Neural crest cell (in vitro differentiated cells): ENCODE results near the gene TTF2. TPM values are rescaled to one million over a fixed set of nuclear protein-coding genes. Genes with fewer than 3 reads are reported as not detected.

ENCODE experiments used
- DNase-seq: peaks from one replicate; pipeline ENCODE4 v3.0.0; 2021; ENCODE audit warnings: low read depth, mixed read lengths, low spot score
- H3K27ac Mint-ChIP-seq: one replicate; pipeline ENCODE4 v1.8.0; 2021; ENCODE audit warnings: mild to moderate bottlenecking, mixed read lengths; ENCODE audit not compliant: unreplicated experiment
- H3K27me3 Mint-ChIP-seq: 2 replicates; pipeline ENCODE4 v1.8.0; 2021; ENCODE audit warnings: low read depth, mild to moderate bottlenecking, mixed read lengths
- H3K36me3 Mint-ChIP-seq: 2 replicates; pipeline ENCODE4 v1.8.0; 2021; ENCODE audit warnings: low read depth, mild to moderate bottlenecking, mixed read lengths
- H3K4me1 Mint-ChIP-seq: 2 replicates; pipeline ENCODE4 v1.8.0; 2021; ENCODE audit warnings: mixed read lengths
- H3K4me3 Mint-ChIP-seq: one replicate; pipeline ENCODE4 v1.8.0; 2021; ENCODE audit warnings: mild to moderate bottlenecking, mixed read lengths
- H3K9me3 Mint-ChIP-seq: 2 replicates; pipeline ENCODE4 v1.8.0; 2021; ENCODE audit warnings: mixed read lengths
- total RNA-seq: library from RNA; stranded (reverse); gene quantifications from 2 replicates; pipeline ENCODE4 v1.2.1, GENCODE V29; 2021
- TF ChIP-seq, protein P1 (sequence below): fragments of 200-600 bp; sonication (generic); conservative IDR thresholded peaks from 2 replicates; pipeline ENCODE4 v1.5.0; 2021; ENCODE audit warnings: antibody characterized with exemption, mild to moderate bottlenecking

TTF2 gene
- total RNA-seq, 1 donor from 2014 or later = 66.7 TPM

DNA sequence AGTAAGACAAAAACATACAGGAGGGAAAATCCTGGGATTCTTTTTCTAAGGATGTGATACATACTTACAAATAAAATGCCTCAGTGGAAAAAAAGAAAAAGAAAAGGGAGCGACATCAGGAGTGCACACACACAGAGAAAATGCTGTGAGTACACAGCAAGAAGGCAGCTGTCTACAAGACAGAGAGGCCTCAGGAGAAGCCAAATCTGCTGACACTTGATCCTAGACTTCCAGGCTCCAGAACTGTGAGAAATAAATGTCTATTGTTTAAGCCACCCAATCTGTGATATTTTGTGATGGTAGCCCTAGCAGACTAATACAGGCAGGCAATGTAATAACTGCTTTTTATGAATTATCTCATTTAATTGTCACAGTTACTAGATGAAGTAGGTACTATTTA lies 78.4 kb downstream of the TTF2 start:
- H3K4me1 Mint-ChIP-seq = peaks cover 24% of the 10 kb centered on the region
- no peaks in the 10 kb centered on the region for H3K27me3 Mint-ChIP-seq
- TF ChIP-seq, protein P1, sequence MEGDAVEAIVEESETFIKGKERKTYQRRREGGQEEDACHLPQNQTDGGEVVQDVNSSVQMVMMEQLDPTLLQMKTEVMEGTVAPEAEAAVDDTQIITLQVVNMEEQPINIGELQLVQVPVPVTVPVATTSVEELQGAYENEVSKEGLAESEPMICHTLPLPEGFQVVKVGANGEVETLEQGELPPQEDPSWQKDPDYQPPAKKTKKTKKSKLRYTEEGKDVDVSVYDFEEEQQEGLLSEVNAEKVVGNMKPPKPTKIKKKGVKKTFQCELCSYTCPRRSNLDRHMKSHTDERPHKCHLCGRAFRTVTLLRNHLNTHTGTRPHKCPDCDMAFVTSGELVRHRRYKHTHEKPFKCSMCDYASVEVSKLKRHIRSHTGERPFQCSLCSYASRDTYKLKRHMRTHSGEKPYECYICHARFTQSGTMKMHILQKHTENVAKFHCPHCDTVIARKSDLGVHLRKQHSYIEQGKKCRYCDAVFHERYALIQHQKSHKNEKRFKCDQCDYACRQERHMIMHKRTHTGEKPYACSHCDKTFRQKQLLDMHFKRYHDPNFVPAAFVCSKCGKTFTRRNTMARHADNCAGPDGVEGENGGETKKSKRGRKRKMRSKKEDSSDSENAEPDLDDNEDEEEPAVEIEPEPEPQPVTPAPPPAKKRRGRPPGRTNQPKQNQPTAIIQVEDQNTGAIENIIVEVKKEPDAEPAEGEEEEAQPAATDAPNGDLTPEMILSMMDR = no peak
- DNase-seq = no peak
- no peak overlapping the region for H3K4me3 Mint-ChIP-seq
- no peaks in the 10 kb centered on the region for H3K36me3 Mint-ChIP-seq
- H3K9me3 Mint-ChIP-seq = no peaks in the 10 kb centered on the region
- H3K27ac Mint-ChIP-seq = no peak overlapping the region

DNA sequence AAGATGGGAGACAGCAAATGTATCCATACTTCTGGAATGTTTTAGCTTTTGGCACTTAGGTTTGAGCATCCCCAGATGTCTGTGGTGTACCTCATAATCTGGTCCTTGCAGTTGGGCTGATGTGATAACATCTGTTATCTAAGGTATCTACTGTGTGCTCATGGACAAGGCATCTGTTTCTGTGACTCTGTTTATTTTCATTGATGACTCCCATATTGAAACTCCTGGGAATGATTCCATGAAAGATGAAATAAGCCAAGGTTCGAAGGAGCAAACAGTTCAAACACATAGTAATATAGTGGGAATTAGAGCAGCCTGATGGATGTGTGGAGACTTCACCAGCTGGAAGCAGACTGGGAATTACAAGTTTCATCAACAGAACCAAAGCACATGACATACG lies 82.1 kb downstream of the TTF2 start:
- DNase-seq = no peak
- H3K27ac Mint-ChIP-seq = no peak overlapping the region
- no peaks in the 10 kb centered on the region for H3K9me3 Mint-ChIP-seq
- TF ChIP-seq, protein P1 = no peak
- H3K4me3 Mint-ChIP-seq = no peak overlapping the region
- H3K27me3 Mint-ChIP-seq = no peaks in the 10 kb centered on the region
- H3K4me1 Mint-ChIP-seq = peaks cover 29% of the 10 kb centered on the region
- H3K36me3 Mint-ChIP-seq = no peaks in the 10 kb centered on the region

DNA sequence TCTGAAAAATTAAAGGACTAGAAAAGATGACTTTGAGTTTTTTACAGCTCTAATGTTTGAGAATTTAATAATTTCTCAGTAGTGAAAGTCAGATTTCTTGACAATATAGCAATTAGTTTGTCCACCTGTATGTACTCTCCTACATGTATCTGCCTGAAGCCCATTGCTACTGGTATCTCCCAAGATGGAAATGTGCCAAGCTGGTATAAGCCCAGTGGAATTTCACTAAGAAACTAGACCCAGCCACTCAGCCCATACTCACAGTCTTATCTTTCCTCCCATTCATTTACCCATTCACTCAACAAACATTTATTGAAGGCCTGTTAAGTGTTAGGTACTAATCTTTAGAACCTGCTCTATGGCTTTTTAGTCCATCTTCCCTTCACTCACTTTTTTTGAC lies 83.0 kb downstream of the TTF2 start:
- Mint-ChIP-seq H3K4me3 (no peak overlapping the region), H3K9me3 (no peaks in the 10 kb centered on the region), H3K36me3 (no peaks in the 10 kb centered on the region), H3K27ac (no peak overlapping the region), H3K4me1 (peaks cover 30% of the 10 kb centered on the region), H3K27me3 (no peaks in the 10 kb centered on the region)
- DNase-seq = no peak
- TF ChIP-seq, protein P1 = no peak

DNA sequence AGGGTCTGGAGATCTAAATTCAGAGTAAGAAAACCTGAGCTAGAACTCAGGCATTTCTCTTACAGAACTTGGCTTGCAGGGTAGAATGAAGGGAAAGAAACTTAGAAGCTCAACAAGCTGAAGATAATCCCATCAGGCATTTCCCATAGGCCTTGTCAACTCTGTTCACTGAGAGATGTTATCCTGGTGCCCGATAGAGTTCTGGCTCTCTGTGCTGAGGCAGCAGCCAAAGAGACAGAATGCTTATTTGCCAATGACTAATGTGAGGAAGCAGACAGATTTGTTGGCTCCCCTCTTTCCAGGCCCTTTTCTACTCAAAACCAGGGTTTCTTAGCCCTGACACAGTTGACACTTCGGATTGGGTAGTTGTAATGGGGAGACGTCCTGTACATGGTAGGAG lies 83.7 kb downstream of the TTF2 start:
- H3K27ac Mint-ChIP-seq = peak overlapping the region; percentile 53
- no peaks in the 10 kb centered on the region for H3K27me3 Mint-ChIP-seq
- H3K4me1 Mint-ChIP-seq = peaks cover 30% of the 10 kb centered on the region
- H3K4me3 Mint-ChIP-seq = no peak overlapping the region
- H3K36me3 Mint-ChIP-seq = no peaks in the 10 kb centered on the region
- H3K9me3 Mint-ChIP-seq = no peaks in the 10 kb centered on the region
- no peak for DNase-seq
- TF ChIP-seq, protein P1 = no peak

DNA sequence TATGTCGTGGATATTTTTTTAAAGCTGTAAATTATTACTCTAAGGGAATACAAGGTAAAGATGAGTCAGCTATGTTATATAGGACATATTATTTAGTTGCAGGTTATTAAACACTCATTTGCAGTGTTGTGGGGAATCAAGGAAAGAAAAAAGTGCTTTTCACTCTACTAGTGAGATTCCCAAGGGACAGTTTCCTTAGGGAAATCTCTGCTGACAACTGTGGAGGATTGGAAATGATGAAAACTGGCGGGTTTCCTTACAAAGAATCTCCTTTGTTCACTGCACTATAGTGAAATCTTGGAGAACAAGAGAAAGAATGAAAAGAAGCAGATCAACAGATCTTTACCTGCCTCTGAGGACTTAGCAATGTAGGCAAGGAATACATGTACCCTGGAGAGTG lies 85.9 kb downstream of the TTF2 start:
- H3K9me3 Mint-ChIP-seq = no peaks in the 10 kb centered on the region
- TF ChIP-seq, protein P1 = no peak
- DNase-seq = no peak
- no peaks in the 10 kb centered on the region for H3K36me3 Mint-ChIP-seq
- no peak overlapping the region for H3K27ac Mint-ChIP-seq
- no peaks in the 10 kb centered on the region for H3K27me3 Mint-ChIP-seq
- H3K4me1 Mint-ChIP-seq = peaks cover 35% of the 10 kb centered on the region
- no peak overlapping the region for H3K4me3 Mint-ChIP-seq
